Measurements from ENCODE around the gene RAP1B. TPM values are rescaled to one million over a fixed set of nuclear protein-coding genes. Genes with fewer than 3 reads are reported as not detected.

RAP1B gene
- total RNA-seq, 1 donor from 2014 or later = 50.1 TPM

DNA sequence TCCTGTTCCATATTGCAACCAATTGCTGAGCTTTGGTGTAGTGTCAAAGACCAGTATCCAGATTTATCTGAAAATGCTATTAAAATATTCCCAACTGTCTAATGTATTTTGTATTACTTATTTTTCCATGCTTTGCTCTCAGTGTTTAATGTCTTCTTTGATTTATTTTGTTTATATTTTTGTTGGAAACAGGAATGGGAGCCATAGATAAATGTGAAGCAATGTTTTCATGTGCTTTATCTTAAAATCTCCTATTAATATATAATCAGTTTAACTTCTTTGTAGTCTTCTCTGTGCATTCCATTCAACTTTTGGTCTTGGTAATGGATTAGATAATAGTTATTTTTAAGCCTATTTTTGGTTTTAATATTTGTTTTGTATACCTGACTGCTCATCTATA is 8.8 kb downstream of the RAP1B start:
- Histone ChIP-seq H3K27ac (ENCODE audit: low read depth, low read length) (no peak overlapping the region), H3K4me1 (ENCODE audit: control insufficient read depth in 3 of 3, insufficient read depth in 3 of 3, low read length in 3 of 3) (peaks cover 31 to 43% (median 39%) of the 10 kb centered on the region in 3 donors), H3K9ac (ENCODE audit: low read depth in 1 of 3, low read length in 3 of 3) (no peak overlapping the region), H3K4me3 (ENCODE audit: low read length in 3 of 3) (no peak overlapping the region), H3K36me3 (ENCODE audit: control insufficient read depth in 3 of 3, insufficient read depth in 3 of 3, low read length in 3 of 3) (peaks cover 0 to 2% (median 0%) of the 10 kb centered on the region in 3 donors), H3K27me3 (ENCODE audit: control insufficient read depth in 3 of 3, insufficient read depth in 3 of 3, low read length in 3 of 3) (no peaks in the 10 kb centered on the region), H3K9me3 (ENCODE audit: control insufficient read depth in 3 of 3, low read length in 3 of 3) (no peaks in the 10 kb centered on the region)

DNA sequence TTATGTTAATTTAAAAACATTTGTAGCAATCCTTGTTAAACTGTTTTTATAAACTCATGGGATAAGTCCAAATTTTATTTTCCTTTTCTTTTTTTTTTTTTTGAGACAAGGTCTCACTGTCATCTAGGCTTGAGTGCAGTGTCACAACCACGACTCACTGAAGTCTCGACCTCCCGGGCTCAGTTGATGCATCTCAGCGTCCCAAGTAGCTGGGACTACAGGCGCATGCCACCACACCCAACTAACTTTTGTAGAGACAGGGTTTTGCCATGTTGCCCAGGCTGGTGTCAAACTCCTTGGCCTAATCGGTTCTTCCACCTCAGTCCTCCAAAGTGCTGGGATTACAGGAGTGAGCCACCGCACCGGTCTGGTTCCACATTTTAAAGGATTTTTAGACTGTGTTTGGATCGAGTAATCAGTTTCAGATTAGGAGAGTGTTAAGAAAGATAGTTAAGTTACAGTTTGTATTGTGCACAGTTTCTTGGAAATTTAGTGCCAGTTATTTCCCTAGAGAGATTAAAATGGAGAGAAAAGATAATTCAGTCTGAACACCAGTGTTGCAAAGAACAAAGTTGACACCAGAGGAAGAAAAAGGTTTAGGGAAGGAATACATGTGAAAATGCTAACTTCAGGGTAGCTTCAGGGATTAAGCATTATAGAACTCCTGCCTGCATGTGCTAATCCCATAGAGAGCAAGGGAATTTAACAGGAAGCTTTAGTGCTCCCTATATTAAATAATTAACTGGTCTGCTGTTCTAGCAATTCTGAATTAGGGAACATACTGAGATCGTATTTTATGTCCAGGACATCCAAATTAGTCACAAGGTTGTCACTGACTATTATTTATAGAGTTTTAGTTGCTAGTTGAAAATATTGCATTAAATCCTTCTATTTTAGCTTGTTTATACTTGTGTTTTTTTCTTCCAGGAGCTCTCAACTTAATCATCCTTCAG is 10.1 kb downstream of the RAP1B start:
- H3K27ac ChIP-seq (ENCODE audit: low read depth, low read length) = no peak overlapping the region
- no peaks in the 10 kb centered on the region for H3K27me3 ChIP-seq (ENCODE audit: control insufficient read depth in 3 of 3, insufficient read depth in 3 of 3, low read length in 3 of 3)
- peak overlapping the region in 1 of 3 donors; percentile 17 for H3K4me3 ChIP-seq (ENCODE audit: low read length in 3 of 3)
- H3K9ac ChIP-seq (ENCODE audit: low read depth in 1 of 3, low read length in 3 of 3) = no peak overlapping the region
- H3K9me3 ChIP-seq (ENCODE audit: control insufficient read depth in 3 of 3, low read length in 3 of 3) = no peaks in the 10 kb centered on the region
- peaks cover 0 to 5% (median 0%) of the 10 kb centered on the region in 3 donors for H3K36me3 ChIP-seq (ENCODE audit: control insufficient read depth in 3 of 3, insufficient read depth in 3 of 3, low read length in 3 of 3)
- peaks cover 27 to 43% (median 31%) of the 10 kb centered on the region in 3 donors for H3K4me1 ChIP-seq (ENCODE audit: control insufficient read depth in 3 of 3, insufficient read depth in 3 of 3, low read length in 3 of 3)

DNA sequence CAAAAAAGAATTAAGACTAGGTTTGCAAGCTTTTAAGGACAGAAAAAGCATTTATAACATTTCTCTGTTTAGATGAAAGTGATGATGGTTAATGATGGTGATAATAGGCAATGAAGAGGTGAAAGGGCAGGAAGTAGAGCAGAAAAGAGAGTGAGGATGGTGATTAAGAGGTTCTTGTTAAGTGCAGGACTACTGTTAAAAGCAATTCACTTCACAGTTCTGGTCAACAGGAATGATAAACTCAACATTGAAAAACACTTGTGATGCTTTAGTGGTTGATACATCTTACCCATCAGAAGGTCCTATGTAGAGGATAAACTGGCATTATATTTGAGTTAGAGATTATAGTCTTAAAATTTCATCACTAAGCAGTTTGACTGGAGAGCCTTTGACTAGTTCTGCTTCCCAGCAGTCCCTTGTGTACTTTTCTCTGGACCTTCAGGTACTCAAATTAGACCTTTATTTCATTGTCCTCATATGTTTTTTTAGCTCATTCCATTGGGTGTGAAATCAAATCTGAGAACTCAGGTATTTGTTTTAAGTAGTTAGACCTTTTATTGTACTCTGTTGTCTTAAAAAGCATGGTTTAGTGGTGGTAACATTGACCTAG is 10.9 kb downstream of the RAP1B start:
- Histone ChIP-seq H3K36me3 (ENCODE audit: control insufficient read depth in 3 of 3, insufficient read depth in 3 of 3, low read length in 3 of 3) (peaks cover 0 to 5% (median 0%) of the 10 kb centered on the region in 3 donors), H3K27me3 (ENCODE audit: control insufficient read depth in 3 of 3, insufficient read depth in 3 of 3, low read length in 3 of 3) (no peaks in the 10 kb centered on the region), H3K4me1 (ENCODE audit: control insufficient read depth in 3 of 3, insufficient read depth in 3 of 3, low read length in 3 of 3) (peaks cover 27 to 42% (median 31%) of the 10 kb centered on the region in 3 donors), H3K4me3 (ENCODE audit: low read length in 3 of 3) (no peak overlapping the region), H3K9ac (ENCODE audit: low read depth in 1 of 3, low read length in 3 of 3) (no peak overlapping the region), H3K9me3 (ENCODE audit: control insufficient read depth in 3 of 3, low read length in 3 of 3) (no peaks in the 10 kb centered on the region), H3K27ac (ENCODE audit: low read depth, low read length) (no peak overlapping the region)

DNA sequence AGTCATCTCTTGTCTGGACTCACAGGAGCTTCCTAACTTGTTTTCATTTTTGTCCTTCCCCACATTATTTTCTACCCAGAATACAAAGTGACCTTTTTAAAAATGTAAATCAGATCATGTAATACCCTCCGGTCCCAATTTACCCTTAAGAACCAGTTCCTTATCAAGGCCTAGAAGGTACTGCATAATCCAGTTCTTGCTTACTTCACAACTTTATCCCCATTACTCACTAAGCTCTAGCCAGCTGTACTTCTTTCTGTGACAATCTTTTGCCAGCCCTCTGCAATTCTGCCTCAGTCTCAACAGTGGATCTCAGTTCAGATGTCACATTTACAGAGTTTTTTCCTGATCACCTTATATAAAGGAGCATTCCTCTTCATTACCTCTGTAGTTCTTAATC is 11.6 kb downstream of the RAP1B start:
- H3K27me3 ChIP-seq (ENCODE audit: control insufficient read depth in 3 of 3, insufficient read depth in 3 of 3, low read length in 3 of 3) = no peaks in the 10 kb centered on the region
- H3K27ac ChIP-seq (ENCODE audit: low read depth, low read length) = no peak overlapping the region
- H3K4me1 ChIP-seq (ENCODE audit: control insufficient read depth in 3 of 3, insufficient read depth in 3 of 3, low read length in 3 of 3) = peaks cover 27 to 37% (median 31%) of the 10 kb centered on the region in 3 donors
- H3K4me3 ChIP-seq (ENCODE audit: low read length in 3 of 3) = no peak overlapping the region
- no peaks in the 10 kb centered on the region for H3K9me3 ChIP-seq (ENCODE audit: control insufficient read depth in 3 of 3, low read length in 3 of 3)
- H3K9ac ChIP-seq (ENCODE audit: low read depth in 1 of 3, low read length in 3 of 3) = no peak overlapping the region
- peaks cover 0 to 5% (median 5%) of the 10 kb centered on the region in 3 donors for H3K36me3 ChIP-seq (ENCODE audit: control insufficient read depth in 3 of 3, insufficient read depth in 3 of 3, low read length in 3 of 3)

DNA sequence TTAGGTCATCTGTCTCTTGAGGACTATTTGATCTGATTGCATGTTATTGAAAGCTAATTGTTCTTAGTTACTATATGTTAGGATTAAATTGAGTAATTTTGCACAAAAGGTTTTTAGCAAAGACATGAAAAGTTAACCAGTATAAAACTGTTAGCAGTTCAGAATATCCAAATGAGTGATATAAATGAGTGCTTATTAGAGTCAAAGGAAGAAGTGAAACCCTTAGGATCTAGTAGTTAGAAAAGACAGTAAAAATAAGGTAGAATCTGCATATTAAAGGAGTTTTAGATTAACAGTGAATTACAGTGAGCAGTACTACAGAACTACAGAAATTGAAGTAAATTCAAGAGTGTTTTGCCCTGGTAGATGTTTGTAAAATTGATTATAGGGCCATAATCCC is 12.4 kb downstream of the RAP1B start:
- peaks cover 0 to 3% (median 3%) of the 10 kb centered on the region in 3 donors for H3K9me3 ChIP-seq (ENCODE audit: control insufficient read depth in 3 of 3, low read length in 3 of 3)
- H3K4me1 ChIP-seq (ENCODE audit: control insufficient read depth in 3 of 3, insufficient read depth in 3 of 3, low read length in 3 of 3) = peaks cover 23 to 32% (median 26%) of the 10 kb centered on the region in 3 donors

DNA sequence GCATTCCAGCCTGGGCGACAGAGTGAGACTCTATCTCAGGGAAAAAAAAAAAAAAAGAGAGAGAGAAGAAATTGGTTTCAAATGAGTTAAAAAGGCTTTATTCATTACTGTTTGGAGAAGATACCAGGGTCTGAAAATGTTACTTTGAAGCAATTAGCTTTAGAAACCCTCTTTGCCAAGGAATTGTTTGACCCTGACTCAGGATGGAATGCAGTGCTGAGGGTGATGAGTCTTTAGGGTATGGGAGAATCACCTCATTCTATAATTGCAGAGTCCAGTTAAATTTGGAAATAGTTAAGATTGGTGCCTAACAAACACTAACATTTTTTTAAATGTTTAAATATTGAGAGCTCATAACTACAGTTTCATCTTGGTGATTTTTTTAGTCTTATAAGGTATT is 13.3 kb downstream of the RAP1B start:
- H3K27me3 ChIP-seq (ENCODE audit: control insufficient read depth in 3 of 3, insufficient read depth in 3 of 3, low read length in 3 of 3) = no peaks in the 10 kb centered on the region

More for the DNA sequence above, 12.4 kb downstream of the RAP1B start:
- Histone ChIP-seq H3K9ac (ENCODE audit: low read depth in 1 of 3, low read length in 3 of 3) (no peak overlapping the region), H3K27ac (ENCODE audit: low read depth, low read length) (no peak overlapping the region), H3K36me3 (ENCODE audit: control insufficient read depth in 3 of 3, insufficient read depth in 3 of 3, low read length in 3 of 3) (peaks cover 0 to 5% (median 5%) of the 10 kb centered on the region in 3 donors), H3K27me3 (ENCODE audit: control insufficient read depth in 3 of 3, insufficient read depth in 3 of 3, low read length in 3 of 3) (no peaks in the 10 kb centered on the region), H3K4me3 (ENCODE audit: low read length in 3 of 3) (no peak overlapping the region)

DNA sequence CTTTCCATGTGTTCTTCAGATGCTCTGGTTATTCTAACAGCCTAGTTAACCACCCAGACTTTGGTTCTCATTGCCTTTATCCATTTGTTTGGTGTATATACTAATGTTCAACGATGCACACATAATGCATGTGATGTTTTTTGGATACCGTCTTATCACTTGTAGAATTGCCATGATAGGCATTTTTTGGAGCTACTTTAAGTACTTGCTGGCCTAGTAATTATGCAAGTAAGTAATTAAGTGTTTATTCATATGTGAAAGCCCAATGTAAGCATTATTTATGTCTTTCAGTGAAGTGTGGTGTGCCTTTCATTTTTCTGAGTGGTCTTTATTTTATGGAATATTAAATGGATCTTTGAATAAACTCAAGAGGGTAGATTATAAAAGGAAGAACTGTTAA is 14.2 kb downstream of the RAP1B start:
- Histone ChIP-seq H3K27me3 (ENCODE audit: control insufficient read depth in 3 of 3, insufficient read depth in 3 of 3, low read length in 3 of 3) (no peaks in the 10 kb centered on the region), H3K9me3 (ENCODE audit: control insufficient read depth in 3 of 3, low read length in 3 of 3) (peaks cover 0 to 4% (median 4%) of the 10 kb centered on the region in 3 donors), H3K4me3 (ENCODE audit: low read length in 3 of 3) (no peak overlapping the region), H3K4me1 (ENCODE audit: control insufficient read depth in 3 of 3, insufficient read depth in 3 of 3, low read length in 3 of 3) (peaks cover 18 to 28% (median 24%) of the 10 kb centered on the region in 3 donors), H3K27ac (ENCODE audit: low read depth, low read length) (no peak overlapping the region), H3K36me3 (ENCODE audit: control insufficient read depth in 3 of 3, insufficient read depth in 3 of 3, low read length in 3 of 3) (peaks cover 0 to 5% (median 4%) of the 10 kb centered on the region in 3 donors), H3K9ac (ENCODE audit: low read depth in 1 of 3, low read length in 3 of 3) (no peak overlapping the region)

More for the DNA sequence above, 13.3 kb downstream of the RAP1B start:
- Histone ChIP-seq H3K4me3 (ENCODE audit: low read length in 3 of 3) (no peak overlapping the region), H3K36me3 (ENCODE audit: control insufficient read depth in 3 of 3, insufficient read depth in 3 of 3, low read length in 3 of 3) (peaks cover 0 to 5% (median 4%) of the 10 kb centered on the region in 3 donors), H3K27ac (ENCODE audit: low read depth, low read length) (no peak overlapping the region), H3K9ac (ENCODE audit: low read depth in 1 of 3, low read length in 3 of 3) (no peak overlapping the region), H3K4me1 (ENCODE audit: control insufficient read depth in 3 of 3, insufficient read depth in 3 of 3, low read length in 3 of 3) (peaks cover 18 to 25% (median 23%) of the 10 kb centered on the region in 3 donors), H3K9me3 (ENCODE audit: control insufficient read depth in 3 of 3, low read length in 3 of 3) (peaks cover 0 to 4% (median 4%) of the 10 kb centered on the region in 3 donors)

DNA sequence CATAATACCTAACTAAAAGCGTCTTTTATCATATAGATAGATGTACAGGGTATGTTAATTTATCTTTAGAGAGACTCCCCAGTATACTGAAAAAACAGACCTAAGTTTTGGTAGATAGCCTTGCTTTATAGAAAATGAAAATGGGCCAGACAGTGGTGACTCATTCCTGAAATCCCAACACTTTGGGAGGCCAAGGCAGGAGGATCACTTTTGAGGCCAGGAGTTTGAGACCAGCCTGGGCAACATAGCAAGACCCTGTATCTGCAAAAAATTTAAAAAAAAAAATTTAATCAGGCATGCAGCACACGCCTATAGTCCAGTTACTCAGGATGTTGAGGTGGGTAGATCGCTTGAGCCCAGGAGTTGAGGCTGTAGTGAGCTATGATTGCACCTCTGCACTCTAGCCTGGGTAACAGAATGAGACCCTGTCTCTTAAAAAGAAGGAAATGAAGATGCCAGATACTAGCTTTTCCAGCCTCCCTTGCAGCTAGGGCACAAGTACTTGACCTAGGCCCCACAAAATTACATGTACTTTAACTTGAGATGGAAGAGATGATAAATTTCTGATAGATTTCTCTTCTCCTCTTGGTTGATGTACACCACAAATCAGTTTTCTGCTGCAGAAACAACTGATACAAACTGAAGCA is 17.1 kb downstream of the RAP1B start:
- Histone ChIP-seq H3K9ac (ENCODE audit: low read depth in 1 of 3, low read length in 3 of 3) (no peak overlapping the region), H3K36me3 (ENCODE audit: control insufficient read depth in 3 of 3, insufficient read depth in 3 of 3, low read length in 3 of 3) (peaks cover 0 to 5% (median 4%) of the 10 kb centered on the region in 3 donors), H3K4me1 (ENCODE audit: control insufficient read depth in 3 of 3, insufficient read depth in 3 of 3, low read length in 3 of 3) (peaks cover 9 to 19% (median 18%) of the 10 kb centered on the region in 3 donors), H3K4me3 (ENCODE audit: low read length in 3 of 3) (no peak overlapping the region), H3K27me3 (ENCODE audit: control insufficient read depth in 3 of 3, insufficient read depth in 3 of 3, low read length in 3 of 3) (no peaks in the 10 kb centered on the region), H3K27ac (ENCODE audit: low read depth, low read length) (no peak overlapping the region), H3K9me3 (ENCODE audit: control insufficient read depth in 3 of 3, low read length in 3 of 3) (peaks cover 0 to 4% (median 4%) of the 10 kb centered on the region in 3 donors)

DNA sequence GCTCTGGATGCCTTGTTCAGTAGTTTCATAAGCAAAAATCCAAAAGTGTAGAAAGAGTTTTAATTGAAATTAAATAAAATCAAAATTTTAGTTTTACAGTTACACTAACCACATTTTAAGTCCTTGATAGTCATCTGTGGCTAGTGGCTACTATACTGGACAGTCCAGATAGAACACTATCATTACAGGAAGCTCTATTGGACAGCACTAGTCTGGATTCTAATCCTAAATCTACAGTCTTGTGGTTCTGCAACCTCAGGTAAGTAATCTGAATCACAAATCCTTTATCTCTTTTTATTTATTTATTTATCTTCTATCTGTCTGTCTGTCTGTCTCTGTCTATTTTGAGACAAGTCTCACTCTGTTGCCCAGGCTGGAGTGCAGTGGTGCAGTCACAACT is 18.0 kb downstream of the RAP1B start:
- no peak overlapping the region for H3K4me3 ChIP-seq (ENCODE audit: low read length in 3 of 3)
- peaks cover 0 to 4% (median 4%) of the 10 kb centered on the region in 3 donors for H3K9me3 ChIP-seq (ENCODE audit: control insufficient read depth in 3 of 3, low read length in 3 of 3)
- no peak overlapping the region for H3K27ac ChIP-seq (ENCODE audit: low read depth, low read length)
- no peaks in the 10 kb centered on the region for H3K27me3 ChIP-seq (ENCODE audit: control insufficient read depth in 3 of 3, insufficient read depth in 3 of 3, low read length in 3 of 3)
- no peak overlapping the region for H3K9ac ChIP-seq (ENCODE audit: low read depth in 1 of 3, low read length in 3 of 3)
- peaks cover 0 to 5% (median 4%) of the 10 kb centered on the region in 3 donors for H3K36me3 ChIP-seq (ENCODE audit: control insufficient read depth in 3 of 3, insufficient read depth in 3 of 3, low read length in 3 of 3)
- peaks cover 9 to 19% (median 18%) of the 10 kb centered on the region in 3 donors for H3K4me1 ChIP-seq (ENCODE audit: control insufficient read depth in 3 of 3, insufficient read depth in 3 of 3, low read length in 3 of 3)
